Measurements from ENCODE around the gene TPRN.
A peak's percentile ranks its signal among the peaks of the same experiment; 100 is the strongest.

The TPRN gene

DNA sequence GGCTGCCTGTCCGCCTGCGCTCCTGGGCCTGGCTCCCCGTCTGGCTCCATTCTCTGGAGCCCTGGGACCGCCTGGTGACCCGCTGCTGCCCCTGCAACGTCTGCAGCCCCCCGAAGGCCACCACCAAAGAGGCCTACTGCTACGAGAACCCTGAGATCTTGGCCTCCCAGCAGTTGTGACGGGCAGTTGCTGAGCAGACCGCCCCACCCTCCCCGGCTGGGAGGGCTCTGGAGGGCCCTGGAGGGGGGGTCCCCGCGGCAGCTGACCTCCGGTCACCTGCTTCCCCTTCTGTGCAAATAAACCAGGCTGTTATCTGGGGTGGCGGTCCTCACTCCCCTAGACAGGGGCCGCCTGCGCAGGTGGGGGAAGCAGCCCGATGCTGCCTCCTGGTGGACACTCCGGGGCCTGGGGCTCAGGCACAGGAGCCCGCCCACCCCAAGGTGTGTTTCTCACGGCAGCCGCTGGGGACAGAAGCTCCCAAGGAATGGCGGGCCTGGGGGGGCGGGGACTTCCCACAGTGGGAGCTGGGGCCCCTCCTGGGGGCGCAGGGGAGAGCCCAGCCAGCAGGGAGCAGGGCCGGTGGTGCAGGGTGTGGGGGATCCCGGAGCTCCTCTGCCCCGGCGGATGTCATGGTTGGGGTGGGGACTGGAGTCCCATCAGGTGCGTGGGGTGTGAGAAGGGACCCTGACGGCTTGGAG, 35.8 kb upstream of the TPRN start:
- DNase-seq (ENCODE audit: low spot score) = peak; percentile 99

DNA sequence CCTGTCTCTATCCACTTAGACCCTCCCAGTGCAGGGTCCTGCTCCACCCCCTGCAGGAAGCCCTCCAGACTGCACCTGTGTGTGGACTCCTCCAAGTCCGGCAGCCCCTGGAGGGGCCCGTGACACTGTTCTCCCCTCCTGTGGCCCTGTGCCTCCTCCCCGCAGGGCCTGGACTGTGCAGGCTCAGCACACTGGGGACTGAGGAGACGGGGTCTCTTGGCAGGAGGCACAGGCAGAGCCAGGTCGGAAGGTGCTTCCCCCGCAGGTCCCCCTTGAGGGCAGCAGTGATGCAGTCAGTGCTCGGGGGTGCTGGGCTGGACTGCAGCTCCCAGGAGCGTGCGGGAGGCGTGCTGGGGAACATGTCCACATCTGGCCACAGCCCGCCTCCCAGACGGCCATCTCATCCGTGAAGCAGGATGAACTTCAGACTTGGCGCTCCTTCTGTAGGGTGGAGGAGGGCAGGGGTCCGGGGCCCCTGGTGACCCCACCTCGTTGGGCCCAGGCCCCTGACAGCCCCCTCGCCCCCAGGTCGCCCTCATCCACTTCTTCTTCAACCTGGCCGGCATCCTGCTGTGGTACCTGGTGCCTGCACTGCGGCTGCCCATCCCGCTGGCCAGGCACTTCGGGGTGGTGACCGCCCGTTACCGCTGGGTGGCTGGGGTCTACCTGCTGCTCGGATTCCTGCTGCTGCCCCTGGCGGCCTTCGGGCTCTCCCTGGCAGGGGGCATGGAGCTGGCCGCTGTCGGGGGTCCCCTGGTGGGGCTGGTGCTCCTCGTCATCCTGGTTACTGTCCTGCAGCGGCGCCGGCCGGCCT, 35.1 kb upstream of the TPRN start:
- peak; percentile 68 for DNase-seq (ENCODE audit: low spot score)

GRCh38 chr9:137234758-137235423, 34.4 kb upstream of the TPRN start:
- DNase-seq (ENCODE audit: low spot score) = no peak

- no peak for DNase-seq (ENCODE audit: low spot score)
Measured at GRCh38 chr9:137234055-137234697, 33.6 kb upstream of the TPRN start.

DNA sequence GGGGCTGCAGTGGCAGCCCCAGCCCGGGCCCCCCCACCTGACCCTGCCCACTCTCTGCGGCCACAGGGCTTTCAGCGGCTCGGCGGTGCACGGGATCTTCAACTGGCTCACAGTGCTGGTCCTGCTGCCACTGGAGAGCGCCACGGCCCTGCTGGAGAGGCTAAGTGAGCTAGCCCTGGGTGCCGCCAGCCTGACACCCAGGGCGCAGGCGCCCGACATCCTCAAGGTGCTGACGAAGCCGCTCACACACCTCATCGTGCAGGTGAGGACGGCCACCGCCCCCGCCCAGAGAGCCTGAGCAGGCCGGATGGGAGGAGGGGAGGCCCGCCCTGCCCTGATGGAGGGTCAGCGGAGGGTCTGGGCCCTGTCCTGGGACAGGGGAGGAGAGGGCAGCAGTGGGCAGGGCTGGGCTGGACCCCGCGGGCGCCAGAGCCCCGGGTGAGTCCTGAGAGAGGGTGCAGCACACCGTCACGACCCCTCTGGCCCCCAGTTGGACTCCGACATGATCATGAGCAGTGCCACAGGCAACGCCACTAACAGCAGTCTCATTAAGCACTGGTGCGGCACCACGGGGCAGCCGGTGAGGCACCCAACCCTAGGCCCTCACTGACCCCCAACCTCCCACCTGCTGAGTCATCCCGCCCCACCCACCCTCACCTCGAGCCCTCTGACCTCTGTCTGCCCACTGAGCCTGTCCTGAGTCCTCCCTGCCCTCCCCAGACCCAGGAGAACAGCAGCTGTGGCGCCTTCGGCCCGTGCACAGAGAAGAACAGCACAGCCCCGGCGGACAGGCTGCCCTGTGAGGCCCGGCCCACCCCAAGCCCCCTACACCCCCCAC, 32.8 kb upstream of the TPRN start:
- DNase-seq (ENCODE audit: low spot score) = no peak

GRCh38 chr9:137232510-137232909, 32.0 kb upstream of the TPRN start:
- no peak for DNase-seq (ENCODE audit: low spot score)

- no peak for DNase-seq (ENCODE audit: low spot score)
Measured at GRCh38 chr9:137232101-137232500, 31.6 kb upstream of the TPRN start.

GRCh38 chr9:137231372-137232039, 31.0 kb upstream of the TPRN start:
- no peak for DNase-seq (ENCODE audit: low spot score)

- DNase-seq (ENCODE audit: low spot score) = no peak
Measured at GRCh38 chr9:137230705-137231371, 30.3 kb upstream of the TPRN start, which contains the start of gene SLC34A3. SLC34A3 (plus strand) TSS chr9:137230901; CDS start chr9:137231703, 802 bp downstream.

GRCh38 chr9:137229903-137230704, 29.6 kb upstream of the TPRN start:
- DNase-seq (ENCODE audit: low spot score) = no peak

- DNase-seq (ENCODE audit: low spot score) = no peak
Measured at GRCh38 chr9:137228968-137229896, 28.7 kb upstream of the TPRN start.

DNA sequence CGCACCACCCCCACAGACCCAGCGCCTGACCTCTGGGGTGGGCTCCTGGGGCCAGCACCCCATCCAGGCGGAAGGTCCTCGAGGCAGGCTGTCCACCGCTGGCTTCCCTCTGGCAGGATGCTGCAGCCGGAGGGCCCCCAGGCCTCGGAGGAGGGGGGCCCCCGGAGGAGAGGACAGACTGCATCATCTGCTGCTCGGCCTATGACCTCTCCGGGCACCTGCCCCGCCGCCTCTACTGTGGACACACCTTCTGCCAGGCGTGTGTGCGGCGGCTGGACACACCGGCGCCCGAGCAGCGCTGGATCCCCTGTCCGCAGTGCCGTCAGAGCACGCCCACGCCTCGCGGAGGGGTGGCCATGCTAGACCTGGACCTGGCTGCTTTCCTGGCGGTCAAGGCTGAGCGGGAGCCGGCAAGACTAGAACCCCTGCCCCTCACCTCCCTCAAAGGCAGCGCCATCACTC, 28.0 kb upstream of the TPRN start:
- DNase-seq (ENCODE audit: low spot score) = no peak

DNA sequence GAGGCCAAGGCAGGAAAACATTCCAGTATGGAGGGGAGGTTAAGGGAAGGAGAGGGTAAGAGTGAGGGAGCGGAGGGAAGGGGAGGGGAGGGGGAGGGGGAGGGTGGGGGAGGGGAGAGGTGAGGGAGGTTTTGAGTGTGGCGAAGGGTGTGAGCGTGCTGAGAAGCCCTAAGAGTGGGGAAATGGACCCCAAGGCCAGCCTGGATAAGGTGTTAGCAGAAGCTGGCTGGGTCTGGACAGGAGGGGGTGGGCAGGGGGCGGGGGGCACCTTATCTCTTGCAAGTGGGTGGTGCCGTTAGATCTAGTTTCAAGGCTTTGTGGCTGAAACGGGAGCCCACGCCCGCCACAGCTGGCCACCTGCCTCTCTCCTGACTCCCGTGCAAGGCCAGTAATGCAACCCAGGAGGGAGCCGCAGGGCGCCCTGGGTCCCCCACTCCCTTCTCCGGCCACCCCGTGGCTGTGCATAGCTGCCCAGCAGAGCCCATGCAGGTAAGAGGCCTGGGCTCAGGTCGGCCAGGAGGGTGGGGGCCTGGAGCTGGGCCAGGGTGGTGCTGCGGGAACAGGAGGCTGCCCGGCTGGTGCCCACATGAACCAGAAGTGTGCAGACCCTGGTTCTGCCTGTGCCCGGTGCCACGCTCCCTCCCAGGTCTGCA, 27.4 kb upstream of the TPRN start:
- no peak for DNase-seq (ENCODE audit: low spot score)

DNA sequence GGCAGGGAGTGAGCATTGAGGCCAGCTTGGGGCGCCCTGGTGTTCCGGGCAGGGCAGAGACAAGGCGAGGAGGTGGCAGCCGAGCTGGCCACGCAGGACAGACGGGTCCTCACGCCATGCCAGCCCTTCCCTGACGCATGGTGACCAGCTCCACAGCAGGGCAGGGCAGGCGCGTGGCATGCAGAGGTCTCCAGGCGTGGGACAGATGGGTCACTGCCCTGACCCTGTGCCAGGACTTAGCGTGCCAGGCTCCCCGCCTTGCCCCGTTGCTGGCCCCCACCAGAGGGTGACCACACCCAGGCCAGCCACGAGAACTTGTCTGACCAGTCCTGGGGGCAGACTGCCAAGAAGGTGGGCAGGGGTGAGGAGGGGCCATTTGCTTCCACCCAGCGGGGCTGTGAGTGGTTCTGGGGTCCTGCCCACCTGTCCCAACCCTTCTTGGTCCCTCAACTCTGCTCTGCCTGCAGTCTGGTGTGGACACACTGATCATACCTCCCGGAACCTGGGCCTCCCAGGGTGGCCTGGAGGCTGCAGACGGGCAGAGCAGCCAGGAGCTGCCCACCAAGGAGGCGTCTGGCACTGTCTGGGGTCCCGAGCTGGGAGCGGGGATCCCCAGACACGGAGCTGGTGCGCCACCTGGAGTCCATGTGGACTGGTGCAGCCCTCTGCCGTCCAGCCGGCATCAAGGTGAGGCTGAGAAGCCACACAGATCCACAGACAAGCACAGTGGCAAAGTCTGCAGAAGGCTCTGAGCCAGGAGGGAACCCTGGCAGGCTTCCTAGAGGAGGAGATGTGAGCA, 26.7 kb upstream of the TPRN start, which contains the start of gene RNF224:
Gene RNF224, plus strand, starts transcription at position 449 of the 799 bp plus-strand sequence. CDS start 834 bp downstream, outside the sequence.
- peak; percentile 97 for DNase-seq (ENCODE audit: low spot score)

DNA sequence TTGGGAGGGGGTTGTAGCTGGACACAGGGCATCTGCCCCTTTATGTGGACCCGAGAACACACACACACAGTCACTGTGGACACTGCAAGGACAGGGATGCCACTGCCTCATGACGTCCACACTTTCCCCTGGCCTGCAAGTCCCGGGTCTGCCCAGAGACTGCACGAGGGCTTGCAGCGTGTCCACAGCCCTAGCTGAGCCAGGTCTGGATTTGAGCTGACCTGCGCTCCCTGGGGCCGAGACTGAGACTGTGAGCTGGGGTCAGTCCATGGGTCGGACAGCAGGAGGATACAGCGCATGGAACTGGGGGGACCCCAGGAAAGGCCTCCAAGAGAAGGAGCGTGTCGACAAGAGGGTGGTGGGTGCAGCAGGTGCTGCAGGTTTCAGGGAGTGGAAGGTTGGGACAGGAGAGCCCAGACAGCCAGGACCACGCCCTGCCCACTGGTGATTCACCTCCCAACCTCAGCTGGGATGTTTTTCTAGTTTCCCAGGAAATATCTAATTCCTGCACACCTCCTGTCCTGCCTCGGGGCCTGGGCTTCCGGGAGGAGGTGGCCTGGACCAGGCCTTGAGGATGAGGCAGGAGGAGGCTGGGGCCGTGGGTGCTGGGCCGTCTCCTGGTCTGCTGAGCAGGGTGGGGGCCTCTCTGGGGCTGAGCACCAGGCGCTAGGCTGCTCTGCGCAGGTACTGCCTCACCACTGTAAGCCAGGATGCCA, 26.0 kb upstream of the TPRN start:
- DNase-seq (ENCODE audit: low spot score) = no peak
